Pancreas (tissue), 10 donors: ENCODE measurements around the gene PLXNC1. TPM values are rescaled to one million over a fixed set of nuclear protein-coding genes. Genes with fewer than 3 reads are reported as not detected.
A peak's percentile ranks its signal among the peaks of the same experiment; 100 is the strongest.

ENCODE experiments used
- ATAC-seq, 4 donors: fragments of 200-7000 bp; cut with Tn5 transposase; one replicate each; pipeline versions ENCODE4 v1.8.0 to v1.9.1; 2020; ENCODE audit warnings: mild to moderate bottlenecking in 4 of 4, moderate library complexity in 4 of 4
- DNase-seq, 6 donors: peaks; one replicate each; pipeline ENCODE4 v3.0.0-alpha.2; 2020
- FAIRE-seq: peaks from 2 replicates; lab custom pipeline; 2012; peaks lifted over from hg19 to GRCh38; lab: Jason Lieb, UNC
- H3K27ac ChIP-seq, 4 donors: fragments of 200-600 bp; sonication (generic); 1 replicate in 3 of 4; 2 replicates in 1 of 4; pipeline versions ENCODE4 v1.5.0 to v1.8.0; 2020
- H3K27me3 ChIP-seq, 4 donors: fragments of 200-600 bp; one replicate each; pipeline ENCODE4 v1.8.0; 2021
- H3K36me3 ChIP-seq, 3 donors: fragments of 200-600 bp; sonication (generic) in 1 of 3; one replicate each; pipeline versions ENCODE4 v1.5.0 to v1.8.0; 2020 to 2021
- H3K4me1 ChIP-seq, 3 donors: fragments of 200-600 bp; one replicate each; pipeline ENCODE4 v1.8.0; 2021
- H3K4me3 ChIP-seq, 4 donors: fragments of 200-600 bp; sonication (generic) in 2 of 4; one replicate each; pipeline versions ENCODE4 v1.5.0 to v1.8.0; 2020 to 2021
- H3K9me3 ChIP-seq, 4 donors: fragments of 200-600 bp; one replicate each; pipeline ENCODE4 v1.8.0; 2021
- WGBS, 2 donors: extraction: QIAGEN DNeasy Blood & Tissue Kit; methylation state at CpG; one replicate each; pipeline ENCODE4 v1.1.7; 2013; 5-methylcytosine and 5-hydroxymethylcytosine counted together
- intact Hi-C, 3 donors: fragments of 100-400 bp; cut with DNase I; formaldehyde crosslinking; loops; one replicate each; pipeline versions ENCODE4 v1.11.1 to v1.14.2; 2022
- polyA plus RNA-seq, 2 donors: library from polyadenylated mRNA; stranded (reverse); fragments of 200-250 nt; gene quantifications; one replicate each; pipeline ENCODE4 v1.2.3, GENCODE V29; 2013
- total RNA-seq, 6 donors: library from RNA; stranded (reverse); fragmentation: NEBNext Ultra II Directional in 4 of 6; extraction: Animal tissue kit (Norgen Biotek cat#: 25700) in 4 of 6; gene quantifications; one replicate each; pipeline versions ENCODE4 v1.2.1 to v1.2.4, GENCODE V29; 2021 to 2023
- TF ChIP-seq, protein P1 (sequence below), 4 donors: fragments of 200-600 bp; sonication (generic) in 3 of 4; IDR thresholded peaks; one replicate each; pipeline versions ENCODE4 v1.5.0 to v1.8.0; 2021; ENCODE audit warnings: antibody characterized with exemption in 4 of 4
- donor health status: healthy with polysubstance abuse.
- donor health status: DM: no; HTN: no; CAD: no; lungs with moderate emphysema.
- donor health status: DM: no; HTN: no; CAD: no.
- donor health status: control.
- donor health status: control.
- donor health status: Bipolar disorder and iron deficiency.
- donor health status: DM: yes; HTN: yes; CAD: no.
- donor health status: DM: no; HTN: no; CAD: no.
- donor health status: DM: no; HTN: no; CAD: no.
- donor health status: DM: yes; HTN: yes; CAD: no.

Gene PLXNC1
- total and polyA plus RNA-seq, 8 donors, result 0.53 to 13.7 (median 2.0) TPM

DNA sequence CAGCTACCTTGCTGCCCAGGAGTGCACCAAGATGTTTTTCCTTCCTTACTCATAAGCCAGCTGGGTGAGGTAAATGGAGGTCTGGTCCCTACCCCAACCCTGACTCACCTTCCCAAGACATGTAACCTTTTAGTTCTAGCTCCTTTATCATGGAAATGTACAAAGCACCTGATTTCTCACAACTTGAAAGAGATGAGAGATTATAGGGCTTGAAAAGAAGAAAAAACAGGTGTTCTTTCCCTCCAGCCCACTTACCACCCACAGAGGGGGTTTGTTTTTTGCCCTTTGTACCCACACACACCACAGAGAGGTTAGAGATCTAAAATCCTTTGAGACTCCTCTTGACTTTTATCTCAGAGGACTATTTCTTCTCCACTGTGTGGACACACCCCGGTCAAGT lies 21.1 kb downstream of the PLXNC1 start:
- Histone ChIP-seq H3K27ac (no peak overlapping the region), H3K4me3 (no peak overlapping the region), H3K9me3 (no peaks in the 10 kb centered on the region), H3K4me1 (no peaks in the 10 kb centered on the region), H3K27me3 (no peaks in the 10 kb centered on the region), H3K36me3 (no peaks in the 10 kb centered on the region)
- FAIRE-seq, result no peak
- TF ChIP-seq, protein P1, sequence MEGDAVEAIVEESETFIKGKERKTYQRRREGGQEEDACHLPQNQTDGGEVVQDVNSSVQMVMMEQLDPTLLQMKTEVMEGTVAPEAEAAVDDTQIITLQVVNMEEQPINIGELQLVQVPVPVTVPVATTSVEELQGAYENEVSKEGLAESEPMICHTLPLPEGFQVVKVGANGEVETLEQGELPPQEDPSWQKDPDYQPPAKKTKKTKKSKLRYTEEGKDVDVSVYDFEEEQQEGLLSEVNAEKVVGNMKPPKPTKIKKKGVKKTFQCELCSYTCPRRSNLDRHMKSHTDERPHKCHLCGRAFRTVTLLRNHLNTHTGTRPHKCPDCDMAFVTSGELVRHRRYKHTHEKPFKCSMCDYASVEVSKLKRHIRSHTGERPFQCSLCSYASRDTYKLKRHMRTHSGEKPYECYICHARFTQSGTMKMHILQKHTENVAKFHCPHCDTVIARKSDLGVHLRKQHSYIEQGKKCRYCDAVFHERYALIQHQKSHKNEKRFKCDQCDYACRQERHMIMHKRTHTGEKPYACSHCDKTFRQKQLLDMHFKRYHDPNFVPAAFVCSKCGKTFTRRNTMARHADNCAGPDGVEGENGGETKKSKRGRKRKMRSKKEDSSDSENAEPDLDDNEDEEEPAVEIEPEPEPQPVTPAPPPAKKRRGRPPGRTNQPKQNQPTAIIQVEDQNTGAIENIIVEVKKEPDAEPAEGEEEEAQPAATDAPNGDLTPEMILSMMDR (IDR thresholded peaks at IDR 0.05), result no peak
- DNase-seq, result no peak
- 73% methylated on average over 1 of the region's 1 CpG for WGBS, 2 donors
- intact Hi-C loops, result no loop called here
- no peak for ATAC-seq

DNA sequence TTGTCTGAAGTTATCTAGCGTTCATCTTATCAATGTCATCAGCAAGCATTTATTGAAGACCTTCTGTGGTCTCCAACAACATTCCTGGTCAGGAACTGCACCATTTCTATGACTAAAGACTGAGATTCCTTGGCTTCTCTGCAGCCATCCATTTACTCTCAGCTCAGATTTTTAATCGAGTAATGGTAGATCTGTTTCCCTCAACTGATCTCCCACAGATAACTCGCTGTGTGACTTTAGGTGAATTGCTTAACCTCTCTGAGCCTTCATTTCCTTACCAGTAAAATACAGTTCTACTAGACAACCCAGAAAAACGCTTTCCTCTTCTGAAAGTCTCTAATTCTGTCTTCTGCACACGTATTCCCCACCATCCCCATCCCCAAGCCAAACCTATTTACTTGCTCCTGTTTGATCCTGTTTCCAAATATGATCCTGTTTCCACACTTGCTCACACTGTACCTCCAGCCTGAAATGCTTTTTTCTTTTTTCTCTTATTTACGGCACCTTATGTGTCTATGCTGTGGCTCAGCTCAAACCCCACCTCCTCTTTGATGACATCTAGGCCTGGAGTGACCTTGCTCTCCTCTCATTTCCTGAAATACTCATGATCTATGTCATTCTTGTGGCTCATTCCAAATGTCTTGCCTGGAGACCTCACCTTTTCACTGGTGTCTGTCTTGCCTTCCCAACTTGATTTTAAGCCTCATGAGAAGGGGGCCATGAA lies 21.8 kb downstream of the PLXNC1 start:
- FAIRE-seq, result no peak
- TF ChIP-seq, protein P1 (IDR thresholded peaks at IDR 0.05), result no peak
- Histone ChIP-seq H3K36me3 (no peaks in the 10 kb centered on the region), H3K4me3 (no peak overlapping the region), H3K9me3 (no peaks in the 10 kb centered on the region), H3K27me3 (no peaks in the 10 kb centered on the region), H3K4me1 (no peaks in the 10 kb centered on the region), H3K27ac (no peak overlapping the region)
- 57 to 59% methylated on average over 6 of the region's 6 CpGs for WGBS, 2 donors
- ATAC-seq, result no peak
- no peak for DNase-seq
- intact Hi-C loops, result no loop called here

DNA sequence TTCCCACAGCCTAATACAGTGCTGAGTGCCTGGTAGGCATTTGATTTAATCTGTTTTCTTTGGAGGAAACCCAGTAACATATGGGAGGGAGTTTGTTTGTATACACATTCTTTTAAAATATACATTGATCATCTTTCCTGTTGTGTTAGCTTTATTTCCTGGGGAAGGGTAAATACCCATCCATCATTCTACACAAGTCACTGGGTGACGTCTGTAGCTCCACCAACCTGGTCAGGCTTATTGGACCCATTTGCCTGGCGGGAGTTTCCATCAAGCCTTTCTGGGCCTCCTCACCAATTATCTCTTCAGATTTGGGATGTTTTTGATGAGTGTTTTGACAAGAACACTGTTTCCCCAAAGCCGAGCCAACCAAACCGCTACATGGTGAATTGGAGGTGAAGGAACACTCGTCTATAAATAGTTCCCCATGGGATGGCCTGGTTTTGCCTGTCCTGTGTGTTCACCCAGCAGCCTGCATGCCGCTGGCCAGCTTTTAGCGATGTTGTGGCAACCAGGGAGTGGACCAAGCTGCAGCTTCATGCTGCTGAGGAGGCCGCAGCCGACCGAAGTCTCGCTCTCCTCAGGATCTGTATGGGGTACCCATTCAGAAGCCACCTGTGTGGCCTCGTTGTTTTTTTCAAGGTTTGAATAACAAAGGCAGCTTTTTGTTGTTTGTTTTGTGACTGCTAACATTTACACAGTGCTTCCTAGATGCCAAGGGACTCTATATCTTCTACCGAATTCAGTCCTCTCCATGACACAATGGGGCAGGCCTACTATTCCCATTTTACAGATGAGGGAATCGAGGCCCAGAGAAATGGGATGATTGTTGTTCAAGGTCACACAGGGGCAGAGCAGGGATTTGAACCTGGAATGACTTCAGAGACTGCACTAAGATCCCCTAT lies 22.6 kb downstream of the PLXNC1 start:
- no peaks in the 10 kb centered on the region for H3K27me3 ChIP-seq
- DNase-seq (peak in 2 of 6 donors; percentile 29 to 33), FAIRE-seq (no peak), ATAC-seq (peak in 2 of 4 donors; percentile 26 to 78)
- H3K36me3 ChIP-seq, result no peaks in the 10 kb centered on the region
- no peaks in the 10 kb centered on the region for H3K9me3 ChIP-seq
- H3K4me1 ChIP-seq, result no peaks in the 10 kb centered on the region
- intact Hi-C loops, result no loop called here
- TF ChIP-seq, protein P1 (IDR thresholded peaks at IDR 0.05), result no peak
- no peak overlapping the region for H3K4me3 ChIP-seq
- no peak overlapping the region for H3K27ac ChIP-seq
- WGBS, 2 donors, result 71 to 73% methylated on average over 14 of the region's 14 CpGs

DNA sequence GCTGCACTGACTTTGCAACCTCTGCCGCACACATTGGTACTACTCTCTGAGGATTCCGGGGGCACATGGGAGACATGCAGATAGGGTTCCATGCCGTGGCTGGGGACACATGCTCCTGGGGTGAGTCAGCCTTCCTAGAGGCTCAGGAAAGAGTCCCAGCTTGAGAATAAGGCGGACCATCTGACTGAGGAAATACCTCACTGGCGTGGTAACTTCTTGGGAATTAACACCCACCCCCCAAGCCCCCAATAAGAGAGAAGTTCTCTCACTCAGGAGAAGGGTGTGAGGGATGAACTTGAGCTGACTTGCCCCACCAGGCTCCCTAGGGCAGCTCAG lies 23.2 kb downstream of the PLXNC1 start:
- H3K27ac ChIP-seq, result no peak overlapping the region
- WGBS, 2 donors, result 89 to 98% methylated on average over 5 of the region's 5 CpGs
- intact Hi-C loops, result no loop called here
- H3K4me3 ChIP-seq, result no peak overlapping the region
- no peaks in the 10 kb centered on the region for H3K4me1 ChIP-seq
- H3K27me3 ChIP-seq, result no peaks in the 10 kb centered on the region
- DNase-seq (no peak), FAIRE-seq (no peak), ATAC-seq (no peak)
- H3K36me3 ChIP-seq, result no peaks in the 10 kb centered on the region
- H3K9me3 ChIP-seq, result no peaks in the 10 kb centered on the region
- TF ChIP-seq, protein P1 (IDR thresholded peaks at IDR 0.05), result no peak
